Neural progenitor cell (in vitro differentiated cells): Measurements from ENCODE around the gene SCN2A.

Experiments used
- EZH2 ChIP-seq: fragments of 200-600 bp; sonication (generic); IDR thresholded peaks from 2 replicates; pipeline ENCODE4 v1.6.1; 2017; ENCODE audit warnings: antibody characterized with exemption, mild to moderate bottlenecking, moderate library complexity
- EZH2phosphoT487 ChIP-seq: fragments of 200-600 bp; sonication (generic); IDR thresholded peaks from 2 replicates; pipeline ENCODE4 v1.6.1; 2017; ENCODE audit warnings: antibody characterized with exemption
- TF ChIP-seq, protein P1 (sequence below): fragments of 200-600 bp; sonication (generic); IDR thresholded peaks from 2 replicates; pipeline ENCODE4 v1.5.1; 2017; ENCODE audit warnings: antibody characterized with exemption, mild to moderate bottlenecking

DNA sequence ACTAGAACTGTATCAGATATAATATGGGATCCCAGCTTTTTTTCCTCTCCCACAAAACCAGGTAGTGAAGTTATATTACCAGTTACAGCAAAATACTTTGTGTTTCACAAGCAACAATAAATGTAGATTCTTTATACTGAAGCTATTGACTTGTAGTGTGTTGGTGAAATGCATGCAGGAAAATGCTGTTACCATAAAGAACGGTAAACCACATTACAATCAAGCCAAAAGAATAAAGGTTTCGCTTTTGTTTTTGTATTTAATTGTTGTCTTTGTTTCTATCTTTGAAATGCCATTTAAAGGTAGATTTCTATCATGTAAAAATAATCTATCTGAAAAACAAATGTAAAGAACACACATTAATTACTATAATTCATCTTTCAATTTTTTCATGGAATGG lies 152.6 kb downstream of the SCN2A start:
- TF ChIP-seq, protein P1, sequence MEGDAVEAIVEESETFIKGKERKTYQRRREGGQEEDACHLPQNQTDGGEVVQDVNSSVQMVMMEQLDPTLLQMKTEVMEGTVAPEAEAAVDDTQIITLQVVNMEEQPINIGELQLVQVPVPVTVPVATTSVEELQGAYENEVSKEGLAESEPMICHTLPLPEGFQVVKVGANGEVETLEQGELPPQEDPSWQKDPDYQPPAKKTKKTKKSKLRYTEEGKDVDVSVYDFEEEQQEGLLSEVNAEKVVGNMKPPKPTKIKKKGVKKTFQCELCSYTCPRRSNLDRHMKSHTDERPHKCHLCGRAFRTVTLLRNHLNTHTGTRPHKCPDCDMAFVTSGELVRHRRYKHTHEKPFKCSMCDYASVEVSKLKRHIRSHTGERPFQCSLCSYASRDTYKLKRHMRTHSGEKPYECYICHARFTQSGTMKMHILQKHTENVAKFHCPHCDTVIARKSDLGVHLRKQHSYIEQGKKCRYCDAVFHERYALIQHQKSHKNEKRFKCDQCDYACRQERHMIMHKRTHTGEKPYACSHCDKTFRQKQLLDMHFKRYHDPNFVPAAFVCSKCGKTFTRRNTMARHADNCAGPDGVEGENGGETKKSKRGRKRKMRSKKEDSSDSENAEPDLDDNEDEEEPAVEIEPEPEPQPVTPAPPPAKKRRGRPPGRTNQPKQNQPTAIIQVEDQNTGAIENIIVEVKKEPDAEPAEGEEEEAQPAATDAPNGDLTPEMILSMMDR = no peak
- TF ChIP-seq EZH2phosphoT487 (no peak), EZH2 (no peak)
